ENCODE results near the gene PRPSAP1. TPM values are rescaled to one million over a fixed set of nuclear protein-coding genes. Genes with fewer than 3 reads are reported as not detected.

The PRPSAP1 gene
- total and polyA plus RNA-seq, 8 donors: 25.0 to 49.0 (median 38.4) TPM

GRCh38 chr17:76382803-76383545 is 29.3 kb upstream of the PRPSAP1 start:
- intact Hi-C loops (cut with DNase I; ENCODE audit: low total_unique reads): no loop called here
- Histone ChIP-seq H3K27ac (peak overlapping the region in 4 of 5 donors; percentile 70 to 87 (median 83)), H3K4me3 (peak overlapping the region; percentile 51 to 76 (median 60)), H3K9me3 (no peaks in the 10 kb centered on the region), H3K36me3 (peaks cover 0 to 6% (median 0%) of the 10 kb centered on the region in 4 donors), H3K4me1 (peaks cover 37 to 52% (median 44%) of the 10 kb centered on the region in 4 donors), H3K27me3 (peaks cover 0 to 29% (median 17%) of the 10 kb centered on the region in 3 donors)
- DNase-seq: peak; percentile 50 to 76
- WGBS, 5 donors: 0 to 1% (median 1%) methylated on average over 14 to 80 of the region's 80 CpGs
- TF ChIP-seq POLR2AphosphoS5 (IDR thresholded peaks at IDR 0.05) (no peak), CTCF (IDR thresholded peaks at IDR 0.05) (no peak), EP300 (IDR thresholded peaks at IDR 0.05) (no peak), POLR2A (IDR thresholded peaks at IDR 0.05) (no peak)

GRCh38 chr17:76382351-76382802 is 28.7 kb upstream of the PRPSAP1 start:
- H3K4me3 ChIP-seq: peak overlapping the region; percentile 51 to 76 (median 60)
- peak in 1 of 2 donors; percentile 73 for DNase-seq
- H3K27ac ChIP-seq: peak overlapping the region in 4 of 5 donors; percentile 70 to 87 (median 83)
- H3K9me3 ChIP-seq: no peaks in the 10 kb centered on the region
- H3K27me3 ChIP-seq: peaks cover 0 to 29% (median 17%) of the 10 kb centered on the region in 3 donors
- peaks cover 37 to 52% (median 44%) of the 10 kb centered on the region in 4 donors for H3K4me1 ChIP-seq
- no peak for TF ChIP-seq EP300 (IDR thresholded peaks at IDR 0.05)
- no peak for TF ChIP-seq POLR2AphosphoS5 (IDR thresholded peaks at IDR 0.05)
- TF ChIP-seq CTCF (IDR thresholded peaks at IDR 0.05): no peak
- TF ChIP-seq POLR2A (IDR thresholded peaks at IDR 0.05): no peak
- H3K36me3 ChIP-seq: peaks cover 0 to 6% (median 0%) of the 10 kb centered on the region in 4 donors
- WGBS, 5 donors: 12 to 29% (median 21%) methylated on average over 10 to 21 of the region's 21 CpGs
- intact Hi-C loops (cut with DNase I; ENCODE audit: low total_unique reads): no loop called here

GRCh38 chr17:76381633-76382350 is 28.1 kb upstream of the PRPSAP1 start:
- no peak for DNase-seq
- Histone ChIP-seq H3K36me3 (peaks cover 0 to under 1% (median 0%) of the 10 kb centered on the region in 4 donors), H3K27ac (peak overlapping the region in 3 of 5 donors; percentile 80 to 87 (median 86)), H3K4me3 (peak overlapping the region in 2 of 4 donors; percentile 60 to 76), H3K9me3 (no peaks in the 10 kb centered on the region), H3K4me1 (peaks cover 37 to 49% (median 44%) of the 10 kb centered on the region in 4 donors), H3K27me3 (peaks cover 0 to 31% (median 17%) of the 10 kb centered on the region in 3 donors)
- intact Hi-C loops (cut with DNase I; ENCODE audit: low total_unique reads): no loop called here
- TF ChIP-seq POLR2A (IDR thresholded peaks at IDR 0.05): no peak
- TF ChIP-seq EP300 (IDR thresholded peaks at IDR 0.05): no peak
- TF ChIP-seq POLR2AphosphoS5 (IDR thresholded peaks at IDR 0.05): no peak
- no peak for TF ChIP-seq CTCF (IDR thresholded peaks at IDR 0.05)
- 68 to 78% (median 76%) methylated on average over 11 to 19 of the region's 19 CpGs for WGBS, 5 donors

GRCh38 chr17:76379646-76380376 is 26.1 kb upstream of the PRPSAP1 start:
- Histone ChIP-seq H3K27ac (no peak overlapping the region), H3K4me3 (no peak overlapping the region), H3K4me1 (peaks cover 22 to 29% (median 28%) of the 10 kb centered on the region in 4 donors), H3K36me3 (no peaks in the 10 kb centered on the region), H3K9me3 (no peaks in the 10 kb centered on the region), H3K27me3 (peaks cover 0 to 28% (median 9%) of the 10 kb centered on the region in 3 donors)
- intact Hi-C loops (cut with DNase I; ENCODE audit: low total_unique reads): no loop called here
- 86 to 91% (median 90%) methylated on average over 20 to 21 of the region's 21 CpGs for WGBS, 5 donors
- no peak for TF ChIP-seq EP300 (IDR thresholded peaks at IDR 0.05)
- no peak for TF ChIP-seq POLR2A (IDR thresholded peaks at IDR 0.05)
- no peak for TF ChIP-seq CTCF (IDR thresholded peaks at IDR 0.05)
- no peak for TF ChIP-seq POLR2AphosphoS5 (IDR thresholded peaks at IDR 0.05)
- DNase-seq: no peak
